Mesothelial cell of epicardium (in vitro differentiated cells): ENCODE measurements around the gene FOXE3. TPM values are rescaled to one million over a fixed set of nuclear protein-coding genes. Genes with fewer than 3 reads are reported as not detected.
"Not testable (repeated sequence)": the region's sequence is repeated elsewhere in the genome, so short reads cannot be mapped to it uniquely, and the experiment has no call there.

ENCODE experiments used
- DNase-seq, 2 experiments: peaks; one replicate each; pipeline ENCODE4 v3.0.0; 2021; ENCODE audit warnings: low spot score in 2 of 2; ENCODE audit not compliant: unreplicated experiment in 2 of 2
- H3K27ac Mint-ChIP-seq: 2 replicates; pipeline ENCODE4 v1.8.0; 2021; ENCODE audit warnings: mixed read lengths
- H3K27me3 Mint-ChIP-seq: 2 replicates; pipeline ENCODE4 v1.8.0; 2021; ENCODE audit warnings: low read depth, mixed read lengths
- H3K36me3 Mint-ChIP-seq: 2 replicates; pipeline ENCODE4 v1.8.0; 2021; ENCODE audit warnings: mixed read lengths
- H3K4me1 Mint-ChIP-seq: 2 replicates; pipeline ENCODE4 v1.8.0; 2021; ENCODE audit warnings: mixed read lengths
- H3K4me3 Mint-ChIP-seq: 2 replicates; pipeline ENCODE4 v1.8.0; 2021; ENCODE audit warnings: mild to moderate bottlenecking, moderate library complexity, mixed read lengths
- H3K9me3 Mint-ChIP-seq: 2 replicates; pipeline ENCODE4 v1.8.0; 2021; ENCODE audit warnings: mixed read lengths
- CTCF ChIP-seq: fragments of 200-600 bp; sonication (generic); IDR thresholded peaks from one replicate; pipeline ENCODE4 v1.5.0; 2021; ENCODE audit warnings: antibody characterized with exemption; ENCODE audit not compliant: unreplicated experiment
- total RNA-seq: library from RNA; stranded (reverse); gene quantifications from 3 replicates; pipeline ENCODE4 v1.2.1, GENCODE V29; 2021

The FOXE3 gene
- total RNA-seq, 1 donor from 2014 or later = not detected

GRCh38 chr1:47445823-47446550 lies 29.9 kb downstream of the FOXE3 start:
- H3K4me3 Mint-ChIP-seq = no peak overlapping the region
- TF ChIP-seq CTCF = no peak
- H3K4me1 Mint-ChIP-seq = peaks cover 13% of the 10 kb centered on the region
- no peaks in the 10 kb centered on the region for H3K9me3 Mint-ChIP-seq
- no peak overlapping the region for H3K27ac Mint-ChIP-seq
- no peaks in the 10 kb centered on the region for H3K27me3 Mint-ChIP-seq
- no peaks in the 10 kb centered on the region for H3K36me3 Mint-ChIP-seq
- DNase-seq = no peak

GRCh38 chr1:47448462-47449222 lies 32.6 kb downstream of the FOXE3 start:
- Mint-ChIP-seq H3K9me3 (no peaks in the 10 kb centered on the region), H3K36me3 (no peaks in the 10 kb centered on the region), H3K4me1 (peaks cover 13% of the 10 kb centered on the region), H3K27ac (no peak overlapping the region), H3K27me3 (peaks cover under 1% of the 10 kb centered on the region), H3K4me3 (no peak overlapping the region)
- DNase-seq = no peak
- TF ChIP-seq CTCF = no peak

GRCh38 chr1:47449822-47450552 lies 33.9 kb downstream of the FOXE3 start:
- Mint-ChIP-seq H3K27me3 (peaks cover 11% of the 10 kb centered on the region), H3K27ac (no peak overlapping the region), H3K9me3 (no peaks in the 10 kb centered on the region), H3K4me1 (peaks cover 3% of the 10 kb centered on the region), H3K4me3 (no peak overlapping the region), H3K36me3 (no peaks in the 10 kb centered on the region)
- no peak for TF ChIP-seq CTCF
- no peak for DNase-seq

- no peak for TF ChIP-seq CTCF
- Mint-ChIP-seq H3K4me3 (no peak overlapping the region), H3K4me1 (no peaks in the 10 kb centered on the region), H3K9me3 (no peaks in the 10 kb centered on the region), H3K27ac (no peak overlapping the region), H3K27me3 (peaks cover 18% of the 10 kb centered on the region), H3K36me3 (no peaks in the 10 kb centered on the region)
- DNase-seq = no peak
These were observed 34.5 kb downstream of the FOXE3 start for GRCh38 chr1:47450606-47451005.

- Mint-ChIP-seq H3K27ac (no peak overlapping the region), H3K4me1 (no peaks in the 10 kb centered on the region), H3K4me3 (no peak overlapping the region), H3K36me3 (no peaks in the 10 kb centered on the region), H3K9me3 (no peaks in the 10 kb centered on the region), H3K27me3 (peaks cover 33% of the 10 kb centered on the region)
- DNase-seq = no peak
- TF ChIP-seq CTCF = no peak
These were observed 36.3 kb downstream of the FOXE3 start for GRCh38 chr1:47452426-47452825.

GRCh38 chr1:47453910-47454309 lies 37.8 kb downstream of the FOXE3 start:
- peaks cover 46% of the 10 kb centered on the region for H3K27me3 Mint-ChIP-seq
- not testable (repeated sequence) for H3K36me3 Mint-ChIP-seq, H3K4me3 Mint-ChIP-seq

More at GRCh38 chr1:47453910-47454309, 37.8 kb downstream of the FOXE3 start:
- not testable (repeated sequence) for H3K27ac Mint-ChIP-seq, H3K9me3 Mint-ChIP-seq, H3K4me1 Mint-ChIP-seq, DNase-seq
